ENCODE results near the gene CCL16.

The CCL16 gene

DNA sequence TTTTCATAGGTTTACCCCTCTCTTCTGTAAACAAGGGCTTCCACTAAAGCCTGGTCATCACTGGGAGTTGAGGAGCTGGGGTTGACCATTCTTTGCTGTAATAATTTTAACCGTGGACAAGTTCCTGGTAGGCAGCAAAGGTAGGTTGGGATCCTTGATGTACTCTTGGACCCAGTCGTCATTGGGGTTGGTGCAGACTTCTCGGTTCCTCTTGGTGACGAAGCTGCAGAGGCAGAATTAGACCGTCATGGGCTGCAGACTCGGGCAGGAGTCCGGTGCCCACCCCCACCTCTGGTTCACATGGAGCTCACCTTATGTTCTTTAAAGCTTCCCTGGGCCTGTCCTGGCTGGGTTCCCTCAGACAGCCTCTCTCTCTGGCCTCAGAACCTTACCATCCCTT lies 3.8 kb downstream of the CCL16 start:
- no peak overlapping the region for H3K4me3 ChIP-seq (ENCODE audit: control insufficient read depth, low read depth, low read length)
- TF ChIP-seq, protein P1, sequence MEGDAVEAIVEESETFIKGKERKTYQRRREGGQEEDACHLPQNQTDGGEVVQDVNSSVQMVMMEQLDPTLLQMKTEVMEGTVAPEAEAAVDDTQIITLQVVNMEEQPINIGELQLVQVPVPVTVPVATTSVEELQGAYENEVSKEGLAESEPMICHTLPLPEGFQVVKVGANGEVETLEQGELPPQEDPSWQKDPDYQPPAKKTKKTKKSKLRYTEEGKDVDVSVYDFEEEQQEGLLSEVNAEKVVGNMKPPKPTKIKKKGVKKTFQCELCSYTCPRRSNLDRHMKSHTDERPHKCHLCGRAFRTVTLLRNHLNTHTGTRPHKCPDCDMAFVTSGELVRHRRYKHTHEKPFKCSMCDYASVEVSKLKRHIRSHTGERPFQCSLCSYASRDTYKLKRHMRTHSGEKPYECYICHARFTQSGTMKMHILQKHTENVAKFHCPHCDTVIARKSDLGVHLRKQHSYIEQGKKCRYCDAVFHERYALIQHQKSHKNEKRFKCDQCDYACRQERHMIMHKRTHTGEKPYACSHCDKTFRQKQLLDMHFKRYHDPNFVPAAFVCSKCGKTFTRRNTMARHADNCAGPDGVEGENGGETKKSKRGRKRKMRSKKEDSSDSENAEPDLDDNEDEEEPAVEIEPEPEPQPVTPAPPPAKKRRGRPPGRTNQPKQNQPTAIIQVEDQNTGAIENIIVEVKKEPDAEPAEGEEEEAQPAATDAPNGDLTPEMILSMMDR (IDR thresholded peaks at IDR 0.05; ENCODE audit: control insufficient read depth, insufficient read depth, low read depth, low read length, missing control alignments): no peak
- DNase-seq (ENCODE audit: low read depth): no peak

DNA sequence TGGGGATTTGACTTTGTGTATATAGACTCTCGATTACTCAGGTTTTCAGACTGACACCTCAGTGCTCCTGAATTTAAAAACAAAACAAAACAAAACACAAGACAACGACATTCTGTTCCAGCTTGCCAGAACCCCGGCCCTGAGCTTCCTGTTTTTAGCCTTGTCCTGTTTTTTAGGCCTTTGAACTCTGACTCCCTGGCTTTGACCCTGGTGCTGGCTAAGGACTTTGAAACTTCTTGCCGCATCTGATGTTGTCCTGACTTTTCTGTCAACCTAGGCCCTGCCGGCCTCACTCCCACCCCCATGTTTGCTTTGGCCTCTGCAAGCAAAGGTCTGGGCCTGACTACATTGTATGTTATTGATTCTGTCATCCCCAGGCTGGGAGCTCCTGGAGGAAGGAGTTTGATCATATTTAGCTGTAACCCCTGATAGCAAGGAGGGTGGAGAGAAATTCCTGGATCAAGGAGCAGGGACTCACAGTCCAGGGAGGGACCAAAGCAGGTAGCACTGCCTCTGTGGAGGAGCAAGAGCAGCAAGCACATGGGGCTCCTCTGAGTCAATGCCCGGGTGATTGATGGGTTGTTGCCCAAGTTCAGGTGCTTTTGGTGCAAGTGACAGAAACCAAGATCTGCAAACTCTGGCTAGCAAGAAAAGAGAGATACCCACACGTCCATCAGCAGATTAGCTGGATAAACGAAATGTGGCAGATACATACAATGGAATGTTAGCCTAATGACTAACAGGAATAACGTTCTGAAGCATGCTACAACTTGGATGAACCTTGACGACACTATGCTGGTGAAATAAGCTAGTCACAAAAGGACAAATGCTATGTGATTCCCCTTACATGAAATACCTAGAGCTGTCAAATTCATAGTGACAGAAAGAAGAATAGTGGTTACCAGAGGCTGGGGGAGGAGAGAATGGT lies 7.7 kb downstream of the CCL16 start:
- no peak overlapping the region for H3K4me3 ChIP-seq (ENCODE audit: control insufficient read depth, low read depth, low read length)
- DNase-seq (ENCODE audit: low read depth): no peak
- TF ChIP-seq, protein P1 (IDR thresholded peaks at IDR 0.05; ENCODE audit: control insufficient read depth, insufficient read depth, low read depth, low read length, missing control alignments): no peak

DNA sequence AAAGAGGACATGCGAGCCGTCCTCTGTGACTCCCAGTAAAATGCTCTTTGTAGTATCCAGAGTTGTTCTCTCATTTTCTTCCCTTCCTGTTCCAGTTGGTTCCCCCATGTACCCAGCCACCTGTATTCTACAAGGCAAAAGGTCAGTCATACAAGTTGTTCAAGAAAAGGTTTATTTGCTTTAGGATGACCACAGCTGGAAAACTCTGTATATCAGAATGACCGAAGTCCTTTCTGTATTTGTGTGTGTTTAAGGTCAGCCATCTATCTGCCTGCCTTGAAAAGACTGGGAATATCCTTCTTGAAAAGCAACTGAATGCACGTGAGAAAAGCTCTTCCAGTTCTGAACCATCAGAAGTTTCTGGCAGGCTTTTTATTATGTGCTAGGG lies 8.4 kb downstream of the CCL16 start:
- no peak for DNase-seq (ENCODE audit: low read depth)
- TF ChIP-seq, protein P1 (IDR thresholded peaks at IDR 0.05; ENCODE audit: control insufficient read depth, insufficient read depth, low read depth, low read length, missing control alignments): no peak
- H3K4me3 ChIP-seq (ENCODE audit: control insufficient read depth, low read depth, low read length): no peak overlapping the region

DNA sequence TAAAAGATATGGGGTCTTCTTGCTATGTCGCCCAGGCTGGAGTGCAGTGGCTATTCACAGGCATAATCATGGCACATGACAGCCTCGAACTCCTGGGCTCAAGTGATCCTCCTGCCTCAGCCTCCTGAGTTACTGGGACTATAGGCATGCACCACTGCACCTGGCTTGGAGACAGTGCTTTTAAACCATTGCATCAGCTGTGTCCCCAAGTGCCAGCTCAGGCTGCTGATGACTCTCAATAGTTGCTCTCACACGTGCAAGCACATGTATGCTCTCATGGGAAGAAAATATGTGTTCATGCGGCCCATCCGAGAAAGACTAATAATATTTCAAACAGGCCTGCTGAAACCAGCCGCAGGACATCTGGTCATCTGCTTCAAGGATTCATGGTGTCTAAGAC lies 8.8 kb downstream of the CCL16 start:
- no peak for DNase-seq (ENCODE audit: low read depth)
- no peak overlapping the region for H3K4me3 ChIP-seq (ENCODE audit: control insufficient read depth, low read depth, low read length)
- TF ChIP-seq, protein P1 (IDR thresholded peaks at IDR 0.05; ENCODE audit: control insufficient read depth, insufficient read depth, low read depth, low read length, missing control alignments): no peak

DNA sequence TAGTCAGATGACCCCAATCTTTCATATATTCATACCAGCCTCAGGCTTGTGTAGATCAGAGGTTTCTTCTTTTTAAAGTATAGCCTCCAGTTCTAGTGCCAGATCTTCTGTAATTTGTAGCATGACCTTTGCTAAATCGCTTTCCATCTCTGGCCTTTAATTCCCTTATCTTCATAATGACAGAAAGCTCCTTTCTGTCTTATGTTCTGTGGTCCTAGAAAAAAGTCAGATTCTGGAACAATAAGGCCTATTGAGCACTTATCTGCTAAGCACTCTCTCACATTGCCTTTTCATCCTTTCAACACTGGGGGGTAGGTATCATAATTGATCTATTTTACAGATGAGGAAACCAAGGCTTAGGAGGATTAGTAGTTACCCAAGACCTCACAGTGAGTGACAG lies 9.2 kb downstream of the CCL16 start:
- TF ChIP-seq, protein P1 (IDR thresholded peaks at IDR 0.05; ENCODE audit: control insufficient read depth, insufficient read depth, low read depth, low read length, missing control alignments): no peak
- no peak for DNase-seq (ENCODE audit: low read depth)
- H3K4me3 ChIP-seq (ENCODE audit: control insufficient read depth, low read depth, low read length): no peak overlapping the region

DNA sequence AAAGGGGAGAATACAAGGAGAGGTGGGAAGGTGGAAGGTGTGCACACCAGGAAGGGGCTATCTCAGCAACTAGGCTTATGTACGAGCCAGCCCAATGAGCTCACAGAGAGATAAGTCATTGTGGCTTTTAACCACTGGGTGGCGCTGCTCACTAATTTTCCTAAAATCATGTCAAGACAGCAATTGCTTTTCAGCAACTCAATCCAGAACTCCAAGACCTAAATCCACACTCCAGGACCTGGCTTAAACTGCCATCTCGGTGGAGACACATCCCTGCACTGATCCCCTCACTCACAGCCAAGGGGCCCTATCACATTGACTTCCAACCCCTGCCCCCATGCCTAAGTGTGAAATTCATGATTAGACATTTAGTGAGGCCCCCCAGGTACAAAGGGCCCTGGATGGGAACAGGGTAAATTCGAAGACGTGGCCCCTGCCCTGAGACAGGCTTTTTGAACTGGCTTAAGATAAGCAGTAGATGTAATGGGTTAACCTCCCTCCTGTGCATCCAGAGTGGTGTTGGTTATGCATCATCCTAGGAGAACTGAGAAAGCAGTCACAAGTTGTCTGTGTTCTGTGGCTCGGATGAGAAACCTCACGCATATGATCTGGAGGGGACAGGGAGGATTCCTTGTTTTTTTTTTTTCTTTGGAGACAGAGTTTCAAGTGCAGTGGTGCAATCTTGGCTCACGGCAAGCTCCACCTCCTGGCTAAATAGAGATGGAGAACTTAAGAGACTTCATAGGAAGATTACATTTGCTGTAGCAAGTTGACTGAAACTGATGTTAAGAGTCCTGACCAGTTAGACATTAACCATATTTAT lies 11.5 kb downstream of the CCL16 start:
- no peak overlapping the region for H3K4me3 ChIP-seq (ENCODE audit: control insufficient read depth, low read depth, low read length)
- TF ChIP-seq, protein P1 (IDR thresholded peaks at IDR 0.05; ENCODE audit: control insufficient read depth, insufficient read depth, low read depth, low read length, missing control alignments): peak; percentile 69
- DNase-seq (ENCODE audit: low read depth): peak; percentile 24

Measured in AG09309 (cell line).